Ovary (tissue), 3 donors: ENCODE data around the gene ARID1B.

Source experiments
- CTCF ChIP-seq, 3 donors: fragments of 450-650 bp in 2 of 3; fragments of 200-600 bp in 1 of 3; IDR thresholded peaks; one replicate each; pipeline versions ENCODE4 v1.5.1 to v1.8.0; 2016 to 2022; ENCODE audit warnings: antibody characterized with exemption in 3 of 3, mild to moderate bottlenecking in 1 of 3
- POLR2A ChIP-seq: fragments of 450-650 bp; IDR thresholded peaks from one replicate; pipeline ENCODE4 v1.6.1; 2017; ENCODE audit warnings: antibody characterized with exemption, mild to moderate bottlenecking, moderate library complexity
- donor health status: DM: no; HTN: no; CAD: no.

GRCh38 chr6:157020398-157020797, 243.2 kb downstream of the ARID1B start:
- TF ChIP-seq POLR2A (no peak), CTCF (IDR thresholded peaks at IDR 0.05) (no peak)
